ENCODE measurements around the gene CCDC116. TPM values are rescaled to one million over a fixed set of nuclear protein-coding genes. Genes with fewer than 3 reads are reported as not detected.

CCDC116 gene
- total and polyA plus RNA-seq, 2 experiments from 2014 or later = 0.14 TPM; not detected in 1

GRCh38 chr22:21633481-21633880 is 921 bp downstream of the CCDC116 start:
- Histone ChIP-seq H3K79me2 (replicated peaks; ENCODE audit: insufficient read depth) (peaks cover 1% of the 10 kb centered on the region), H3K4me2 (no peak overlapping the region), H3K27ac (ENCODE audit: low read depth) (no peak overlapping the region), H3K4me3 (no peak overlapping the region), H3K4me1 (ENCODE audit: insufficient read depth) (no peaks in the 10 kb centered on the region), H3K9me2 (ENCODE audit: insufficient read depth) (no peaks in the 10 kb centered on the region), H3F3A (replicated peaks; ENCODE audit: low read depth) (no peaks in the 10 kb centered on the region), H3K27me3 (ENCODE audit: insufficient read depth) (no peaks in the 10 kb centered on the region), H4K20me1 (replicated peaks; ENCODE audit: insufficient read depth) (no peaks in the 10 kb centered on the region), H3K36me3 (ENCODE audit: insufficient read depth) (no peaks in the 10 kb centered on the region), H2AFZ (no peak overlapping the region)
- no peak overlapping the region for H3K4me3 Mint-ChIP-seq
- DNase-seq (ENCODE audit: low spot score) = no peak
- TF ChIP-seq ZNF331 (CRISPR knock-in tag; IDR thresholded peaks at IDR 0.05; ENCODE audit: low read depth) (no peak), EZH2 (IDR thresholded peaks at IDR 0.05; ENCODE audit: low read depth, unreplicated experiment) (no peak), REST (IDR thresholded peaks at IDR 0.05; ENCODE audit: unreplicated experiment) (no peak), JUNB (IDR thresholded peaks at IDR 0.05; ENCODE audit: unreplicated experiment) (no peak), ETS1 (IDR thresholded peaks at IDR 0.05) (no peak), ZNF462 (CRISPR knock-in tag; IDR thresholded peaks at IDR 0.05) (no peak), STAT1 (IDR thresholded peaks at IDR 0.05; ENCODE audit: unreplicated experiment) (no peak), CREB1 (CRISPR knock-in tag; IDR thresholded peaks at IDR 0.05; ENCODE audit: low read depth) (no peak), CTCF (conservative IDR thresholded peaks at IDR 0.05; ENCODE audit: low read depth in 2 of 2) (no peak), ZNF114 (CRISPR knock-in tag; IDR thresholded peaks at IDR 0.05) (no peak), POLR2AphosphoS5 (IDR thresholded peaks at IDR 0.05; ENCODE audit: low read depth) (no peak), EZH2phosphoT487 (IDR thresholded peaks at IDR 0.05; ENCODE audit: unreplicated experiment) (no peak), NANOG (IDR thresholded peaks at IDR 0.05; ENCODE audit: borderline replicate concordance) (no peak)
- no peaks in the 10 kb centered on the region; the same call in 1 of the 3 replicates for H3K36me3 Mint-ChIP-seq (ENCODE audit: low read depth)
- H3K27ac Mint-ChIP-seq = no peak overlapping the region
- H3K4me1 Mint-ChIP-seq = no peaks in the 10 kb centered on the region
- ATAC-seq = no peak
- peaks cover 19% of the 10 kb centered on the region for H3K27me3 Mint-ChIP-seq (ENCODE audit: insufficient read depth, low read depth, poor library complexity)
- H3K9me3 Mint-ChIP-seq = peaks cover 5% of the 10 kb centered on the region; the same call in 1 of the 3 replicates

Data from GM23338 (cell line).